Neural cell (in vitro differentiated cells): ENCODE results near the gene NMB. TPM values are rescaled to one million over a fixed set of nuclear protein-coding genes. Genes with fewer than 3 reads are reported as not detected.

Source experiments
- H2AFZ ChIP-seq: fragments of 200-600, 300-800 bp; sonication (generic), shearing (Covaris generic); 2 replicates; pipeline ENCODE4 v1.6.0; 2014; ENCODE audit warnings: low read depth, mild to moderate bottlenecking, antibody characterized with exemption, low read length, moderate library complexity
- H3F3A ChIP-seq: fragments of 200-600 bp; shearing (Covaris generic); 2 replicates; pipeline ENCODE4 v1.6.1; 2016; ENCODE audit warnings: mild to moderate bottlenecking, moderate library complexity, mixed read lengths, antibody characterized with exemption, low read length; ENCODE audit not compliant: insufficient read depth, poor library complexity, severe bottlenecking
- H3K27ac ChIP-seq: fragments of 200-600, 300-800 bp; sonication (generic), shearing (Covaris generic); 2 replicates; pipeline ENCODE4 v1.5.1; 2014; ENCODE audit warnings: mild to moderate bottlenecking, low read length, moderate library complexity
- H3K27me3 ChIP-seq: fragments of 300-800, 200-600 bp; sonication (generic), shearing (Covaris generic); 2 replicates; pipeline ENCODE4 v1.6.0; 2014; ENCODE audit warnings: mild to moderate bottlenecking, low read depth, low read length, moderate library complexity; ENCODE audit not compliant: insufficient read depth
- H3K36me3 ChIP-seq: fragments of 300-800, 200-600 bp; sonication (generic), shearing (Covaris generic); 2 replicates; pipeline ENCODE4 v1.5.1; 2014; ENCODE audit warnings: mild to moderate bottlenecking, antibody characterized with exemption, low read length, moderate library complexity; ENCODE audit not compliant: insufficient read depth
- H3K4me2 ChIP-seq: fragments of 300-800, 200-600 bp; sonication (generic), shearing (Covaris generic); 2 replicates; pipeline ENCODE4 v1.6.0; 2014; ENCODE audit warnings: mild to moderate bottlenecking, low read length
- H3K4me3 ChIP-seq: fragments of 300-800, 200-600 bp; sonication (generic), shearing (Covaris generic); 2 replicates; pipeline ENCODE4 v1.5.1; 2014; ENCODE audit warnings: mild to moderate bottlenecking, low read length, moderate library complexity
- H3K79me2 ChIP-seq: fragments of 200-600 bp; shearing (Covaris generic); replicated peaks from 2 replicates; pipeline ENCODE4 v1.6.0; 2014; ENCODE audit warnings: mild to moderate bottlenecking, low read length, moderate library complexity; ENCODE audit not compliant: insufficient read depth
- H3K9ac ChIP-seq: fragments of 300-800, 200-600 bp; sonication (generic), shearing (Covaris generic); 2 replicates; pipeline ENCODE4 v1.6.1; 2016; ENCODE audit warnings: mild to moderate bottlenecking, low read length, mixed read lengths
- H3K9me2 ChIP-seq: fragments of 200-600 bp; shearing (Covaris generic); 2 replicates; pipeline ENCODE4 v1.6.1; 2016; ENCODE audit warnings: mild to moderate bottlenecking, low read length, mixed read lengths; ENCODE audit not compliant: insufficient read depth
- H3K9me3 ChIP-seq: fragments of 200-600, 300-800 bp; sonication (generic), shearing (Covaris generic); 2 replicates; pipeline ENCODE4 v1.6.1; 2016; ENCODE audit warnings: mild to moderate bottlenecking, mixed run types, low read length, moderate library complexity, mixed read lengths
- H4K20me1 ChIP-seq: fragments of 200-600 bp; shearing (Covaris generic); 2 replicates; pipeline ENCODE4 v1.6.1; 2016; ENCODE audit warnings: mild to moderate bottlenecking, mixed run types; ENCODE audit not compliant: insufficient read depth
- CTCF ChIP-seq: fragments of 450-650 bp; IDR thresholded peaks from 2 replicates; pipeline ENCODE4 v1.5.1; 2014; ENCODE audit warnings: antibody characterized with exemption, mild to moderate bottlenecking, moderate library complexity; ENCODE audit not compliant: poor library complexity, severe bottlenecking
- EP300 ChIP-seq: fragments of 450-650 bp; conservative IDR thresholded peaks from 2 replicates; pipeline ENCODE4 v1.6.1; 2014; ENCODE audit warnings: antibody characterized with exemption, mild to moderate bottlenecking, moderate library complexity; ENCODE audit not compliant: poor library complexity, severe bottlenecking
- EZH2 ChIP-seq: fragments of 200-600, 300-800 bp; shearing (Covaris generic), sonication (generic); IDR thresholded peaks from 2 replicates; pipeline ENCODE4 v1.6.1; 2014; ENCODE audit warnings: antibody characterized with exemption, low read length, borderline replicate concordance, mild to moderate bottlenecking; ENCODE audit not compliant: insufficient read depth, poor library complexity, severe bottlenecking
- MXI1 ChIP-seq: fragments of 450-650 bp; conservative IDR thresholded peaks from 2 replicates; pipeline ENCODE4 v1.6.1; 2014; ENCODE audit warnings: antibody characterized with exemption, mild to moderate bottlenecking; ENCODE audit not compliant: poor library complexity, severe bottlenecking
- POLR2AphosphoS5 ChIP-seq: IDR thresholded peaks from 2 replicates; pipeline ENCODE4 v1.6.1; 2012
- RAD21 ChIP-seq: fragments of 450-650 bp; conservative IDR thresholded peaks from 2 replicates; pipeline ENCODE4 v1.6.1; 2014; ENCODE audit warnings: antibody characterized with exemption, mild to moderate bottlenecking, moderate library complexity
- REST ChIP-seq: IDR thresholded peaks from 2 replicates; pipeline ENCODE4 v1.6.1; 2012; ENCODE audit warnings: borderline replicate concordance
- SMC3 ChIP-seq: fragments of 450-650 bp; conservative IDR thresholded peaks from 2 replicates; pipeline ENCODE4 v1.6.1; 2014; ENCODE audit warnings: antibody characterized with exemption, mild to moderate bottlenecking, moderate library complexity; ENCODE audit not compliant: poor library complexity
- TAF1 ChIP-seq: IDR thresholded peaks from 2 replicates; pipeline ENCODE4 v1.6.1; 2012; ENCODE audit warnings: low read depth
- polyA plus RNA-seq: library from polyadenylated mRNA; depleted of rRNA; stranded (reverse); fragments of >200 nt; gene quantifications from 2 replicates; pipeline ENCODE4 v1.2.3, GENCODE V29; 2014

NMB gene
- polyA plus RNA-seq, 1 donor from 2014 or later, result 3.0 TPM

- Histone ChIP-seq H3K36me3 (no peaks in the 10 kb centered on the region), H3K4me2 (no peak overlapping the region)
Observed at GRCh38 chr15:84685304-84685703, 27.3 kb upstream of the NMB start.

GRCh38 chr15:84684092-84684491, 26.1 kb upstream of the NMB start:
- no peaks in the 10 kb centered on the region for H3K79me2 ChIP-seq
- no peaks in the 10 kb centered on the region for H4K20me1 ChIP-seq
- H3K9me3 ChIP-seq, result no peaks in the 10 kb centered on the region
- no peak overlapping the region for H3K9ac ChIP-seq
- H2AFZ ChIP-seq, result no peak overlapping the region
- H3K4me3 ChIP-seq, result no peak overlapping the region
- no peaks in the 10 kb centered on the region for H3F3A ChIP-seq
- no peaks in the 10 kb centered on the region for H3K36me3 ChIP-seq
- no peak overlapping the region for H3K4me2 ChIP-seq
- no peaks in the 10 kb centered on the region for H3K27me3 ChIP-seq
- no peak for TF ChIP-seq EP300
- no peak for TF ChIP-seq EZH2
- no peak for TF ChIP-seq RAD21
- TF ChIP-seq POLR2AphosphoS5, result no peak
- H3K9me2 ChIP-seq, result no peaks in the 10 kb centered on the region
- H3K27ac ChIP-seq, result no peak overlapping the region

More at GRCh38 chr15:84685304-84685703, 27.3 kb upstream of the NMB start:
- no peak overlapping the region for H3K4me3 ChIP-seq
- H3F3A ChIP-seq, result no peaks in the 10 kb centered on the region
- no peaks in the 10 kb centered on the region for H4K20me1 ChIP-seq
- H3K9me3 ChIP-seq, result no peaks in the 10 kb centered on the region
- no peaks in the 10 kb centered on the region for H3K27me3 ChIP-seq
- no peaks in the 10 kb centered on the region for H3K9me2 ChIP-seq
- H2AFZ ChIP-seq, result no peak overlapping the region
- no peak overlapping the region for H3K9ac ChIP-seq
- TF ChIP-seq TAF1, result no peak
- TF ChIP-seq SMC3, result no peak
- no peak for TF ChIP-seq RAD21
- TF ChIP-seq REST, result no peak
- no peak for TF ChIP-seq CTCF
- TF ChIP-seq EP300, result no peak
- TF ChIP-seq POLR2AphosphoS5, result no peak
- TF ChIP-seq MXI1, result no peak
- TF ChIP-seq EZH2, result no peak
- no peaks in the 10 kb centered on the region for H3K79me2 ChIP-seq
- H3K27ac ChIP-seq, result no peak overlapping the region
